ENCODE measurements around the gene NEGR1.
"Not testable (repeated sequence)": the region's sequence is repeated elsewhere in the genome, so short reads cannot be mapped to it uniquely, and the experiment has no call there.

NEGR1 gene

GRCh38 chr1:72262735-72263134 is 19.6 kb downstream of the NEGR1 start:
- no peak for DNase-seq
- no peak overlapping the region for H3K27ac ChIP-seq
- TF ChIP-seq CTCF (IDR thresholded peaks at IDR 0.05; ENCODE audit: low read depth, low read length), result no peak
- no peaks in the 10 kb centered on the region for H3K36me3 ChIP-seq
- H3K9me3 ChIP-seq (ENCODE audit: severe bottlenecking), result no peaks in the 10 kb centered on the region
- no peaks in the 10 kb centered on the region for H3K27me3 ChIP-seq (ENCODE audit: insufficient read depth, low read depth, severe bottlenecking)
- no peak overlapping the region for H3K4me3 ChIP-seq (ENCODE audit: low read depth, low read length)

- H3K36me3 ChIP-seq, result no peaks in the 10 kb centered on the region
- no peaks in the 10 kb centered on the region for H3K27me3 ChIP-seq (ENCODE audit: insufficient read depth, low read depth, severe bottlenecking)
- no peaks in the 10 kb centered on the region for H3K9me3 ChIP-seq (ENCODE audit: severe bottlenecking)
- no peak for DNase-seq
- no peak overlapping the region for H3K27ac ChIP-seq
- no peak overlapping the region for H3K4me3 ChIP-seq (ENCODE audit: low read depth, low read length)
- TF ChIP-seq CTCF (IDR thresholded peaks at IDR 0.05; ENCODE audit: low read depth, low read length), result no peak
Observed at GRCh38 chr1:72253132-72253531, 29.2 kb downstream of the NEGR1 start.

GRCh38 chr1:72241397-72241796 is 40.9 kb downstream of the NEGR1 start:
- H3K36me3 ChIP-seq, result no peaks in the 10 kb centered on the region
- no peak for TF ChIP-seq CTCF (IDR thresholded peaks at IDR 0.05; ENCODE audit: low read depth, low read length)
- H3K4me3 ChIP-seq (ENCODE audit: low read depth, low read length), result no peak overlapping the region
- H3K27me3 ChIP-seq (ENCODE audit: insufficient read depth, low read depth, severe bottlenecking), result no peaks in the 10 kb centered on the region
- H3K27ac ChIP-seq, result no peak overlapping the region
- no peak for DNase-seq
- H3K9me3 ChIP-seq (ENCODE audit: severe bottlenecking), result no peaks in the 10 kb centered on the region

GRCh38 chr1:72235931-72236330 is 46.4 kb downstream of the NEGR1 start:
- not testable (repeated sequence) for H3K9me3 ChIP-seq (ENCODE audit: severe bottlenecking); H3K36me3 ChIP-seq; H3K27ac ChIP-seq; H3K27me3 ChIP-seq (ENCODE audit: insufficient read depth, low read depth, severe bottlenecking); H3K4me3 ChIP-seq (ENCODE audit: low read depth, low read length); DNase-seq

GRCh38 chr1:72235062-72235461 is 47.3 kb downstream of the NEGR1 start:
- H3K27ac ChIP-seq, result no peak overlapping the region
- TF ChIP-seq CTCF (IDR thresholded peaks at IDR 0.05; ENCODE audit: low read depth, low read length), result no peak
- H3K4me3 ChIP-seq (ENCODE audit: low read depth, low read length), result no peak overlapping the region
- no peak for DNase-seq
- H3K27me3 ChIP-seq (ENCODE audit: insufficient read depth, low read depth, severe bottlenecking), result no peaks in the 10 kb centered on the region
- no peaks in the 10 kb centered on the region for H3K36me3 ChIP-seq
- H3K9me3 ChIP-seq (ENCODE audit: severe bottlenecking), result no peaks in the 10 kb centered on the region

- DNase-seq, result no peak
- Histone ChIP-seq H3K27me3 (ENCODE audit: insufficient read depth, low read depth, severe bottlenecking) (no peaks in the 10 kb centered on the region), H3K9me3 (ENCODE audit: severe bottlenecking) (no peaks in the 10 kb centered on the region), H3K36me3 (no peaks in the 10 kb centered on the region), H3K4me3 (ENCODE audit: low read depth, low read length) (no peak overlapping the region), H3K27ac (no peak overlapping the region)
- no peak for TF ChIP-seq CTCF (IDR thresholded peaks at IDR 0.05; ENCODE audit: low read depth, low read length)
Observed at GRCh38 chr1:72230746-72231145, 51.6 kb downstream of the NEGR1 start.

All from WERI-Rb-1 (cell line).